ENCODE results near the gene FBXO15.

DNA sequence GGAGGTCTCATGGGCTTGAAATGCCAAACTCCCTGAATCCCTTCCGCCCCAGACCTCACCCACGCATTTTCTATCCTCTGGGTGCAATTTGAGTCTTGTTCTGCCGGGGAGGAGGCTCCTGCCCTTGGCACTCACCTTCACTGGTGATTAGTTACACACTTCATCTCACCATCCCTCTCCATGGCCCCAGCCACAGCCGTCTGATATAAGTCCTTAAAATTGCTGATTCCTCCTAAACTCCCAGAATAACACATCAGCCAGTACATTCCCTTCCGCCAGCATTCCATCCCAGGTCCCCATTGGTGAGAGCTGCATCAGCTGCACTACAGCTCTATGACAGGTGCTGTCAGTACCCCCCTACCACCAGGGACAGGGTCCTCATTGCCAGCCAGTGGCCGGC lies 4.6 kb upstream of the FBXO15 start:
- TF ChIP-seq, protein P1, sequence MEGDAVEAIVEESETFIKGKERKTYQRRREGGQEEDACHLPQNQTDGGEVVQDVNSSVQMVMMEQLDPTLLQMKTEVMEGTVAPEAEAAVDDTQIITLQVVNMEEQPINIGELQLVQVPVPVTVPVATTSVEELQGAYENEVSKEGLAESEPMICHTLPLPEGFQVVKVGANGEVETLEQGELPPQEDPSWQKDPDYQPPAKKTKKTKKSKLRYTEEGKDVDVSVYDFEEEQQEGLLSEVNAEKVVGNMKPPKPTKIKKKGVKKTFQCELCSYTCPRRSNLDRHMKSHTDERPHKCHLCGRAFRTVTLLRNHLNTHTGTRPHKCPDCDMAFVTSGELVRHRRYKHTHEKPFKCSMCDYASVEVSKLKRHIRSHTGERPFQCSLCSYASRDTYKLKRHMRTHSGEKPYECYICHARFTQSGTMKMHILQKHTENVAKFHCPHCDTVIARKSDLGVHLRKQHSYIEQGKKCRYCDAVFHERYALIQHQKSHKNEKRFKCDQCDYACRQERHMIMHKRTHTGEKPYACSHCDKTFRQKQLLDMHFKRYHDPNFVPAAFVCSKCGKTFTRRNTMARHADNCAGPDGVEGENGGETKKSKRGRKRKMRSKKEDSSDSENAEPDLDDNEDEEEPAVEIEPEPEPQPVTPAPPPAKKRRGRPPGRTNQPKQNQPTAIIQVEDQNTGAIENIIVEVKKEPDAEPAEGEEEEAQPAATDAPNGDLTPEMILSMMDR (conservative IDR thresholded peaks at IDR 0.05), result no peak
- TF ChIP-seq EZH2 (IDR thresholded peaks at IDR 0.05; ENCODE audit: low read depth), result no peak

Data from PC-9 (cell line).